ENCODE measurements around the gene PRKCH. TPM values are rescaled to one million over a fixed set of nuclear protein-coding genes. Genes with fewer than 3 reads are reported as not detected.

Gene PRKCH
- total and polyA plus RNA-seq, 10 of the 15 experiments (the other 5 are each of a cell fraction or from before 2014, with no cell fraction given) = 10.7 to 140 (median 33.2) TPM

DNA sequence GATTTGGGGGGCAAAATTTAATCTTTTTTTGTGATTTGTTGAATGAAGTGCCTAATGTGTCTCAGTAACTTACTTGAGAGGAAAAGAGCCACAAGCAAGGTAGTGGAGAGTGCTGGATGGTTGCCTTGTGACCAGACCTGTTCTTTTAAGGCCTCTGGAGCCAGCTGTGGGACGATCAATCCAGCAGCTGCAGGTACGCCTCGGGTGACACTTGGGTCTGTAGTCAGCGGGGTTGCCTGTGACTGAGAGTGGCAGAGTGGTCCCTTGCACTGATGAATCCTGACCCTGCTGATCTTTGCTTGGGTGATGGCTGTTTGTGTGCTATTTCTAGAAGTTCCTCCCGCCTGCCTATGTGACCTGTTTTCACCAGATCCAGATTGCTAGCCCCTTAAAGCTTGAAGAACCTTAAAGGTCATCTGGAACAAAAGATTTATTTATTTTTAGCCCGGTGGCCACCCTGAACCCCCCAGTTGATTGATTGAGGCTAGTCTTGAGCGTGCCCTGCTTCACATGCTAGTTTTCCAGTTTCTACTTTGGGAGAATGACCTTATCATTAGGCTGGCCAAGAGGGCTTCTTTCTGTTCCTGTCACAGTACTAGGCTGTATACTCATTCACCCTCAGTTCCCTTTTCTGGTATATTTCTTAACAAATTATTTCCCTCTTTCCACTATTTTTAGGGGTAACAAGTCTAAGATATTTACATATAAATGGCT, 23.2 kb downstream of the PRKCH start (continued):
- TF ChIP-seq FOS (IDR thresholded peaks at IDR 0.05; ENCODE audit: borderline replicate concordance, extremely low read depth, insufficient read length) (no peak), NFIC (IDR thresholded peaks at IDR 0.05; ENCODE audit: low read depth, low read length) (peak; percentile 60), FOXM1 (IDR thresholded peaks at IDR 0.05; ENCODE audit: low read depth, low read length) (no peak)

DNA sequence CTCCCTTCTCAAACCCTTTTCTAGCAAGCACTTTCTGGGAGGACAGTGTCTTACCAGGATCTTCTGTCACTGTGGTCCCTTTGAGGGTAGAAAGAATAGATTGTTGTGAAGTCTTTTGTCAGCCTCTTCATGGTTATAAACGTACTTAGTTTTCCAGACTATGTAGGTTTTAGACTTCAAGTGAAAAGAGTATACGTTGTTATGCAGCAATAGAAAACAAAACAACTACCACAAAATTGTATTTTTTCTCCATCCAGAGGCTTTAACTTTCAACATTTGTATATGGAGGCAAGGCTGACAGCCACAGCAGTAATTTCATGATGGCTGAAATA, 23.7 kb downstream of the PRKCH start:
- Histone ChIP-seq H3K4me3 (peak overlapping the region; percentile 25; the same call in 1 of the 2 replicates), H3K27me3 (replicated peaks in 1 of 2; ENCODE audit: control insufficient read depth in 2 of 2, insufficient read depth in 2 of 2, low read length in 1 of 2) (no peaks in the 10 kb centered on the region), H3K4me1 (ENCODE audit: control insufficient read depth, insufficient read depth, low read length) (peaks cover 72% of the 10 kb centered on the region), H3K36me3 (ENCODE audit: control insufficient read depth in 2 of 2, insufficient read depth in 2 of 2, low read length in 1 of 2) (peaks cover 0 to 2% of the 10 kb centered on the region in 2 experiments; a peak in 2 of 4 replicates), H3K9me3 (replicated peaks; ENCODE audit: control insufficient read depth, insufficient read depth, low read length) (no peaks in the 10 kb centered on the region; the same call in 2 of the 3 replicates), H2AFZ (ENCODE audit: control insufficient read depth, low read depth, low read length) (no peak overlapping the region), H3K79me2 (ENCODE audit: control insufficient read depth, insufficient read depth, low read length) (peaks cover 98% of the 10 kb centered on the region), H3K4me2 (ENCODE audit: control insufficient read depth, insufficient read depth) (no peak overlapping the region), H4K20me1 (ENCODE audit: control insufficient read depth, insufficient read depth) (no peaks in the 10 kb centered on the region), H3K27ac (ENCODE audit: control insufficient read depth, insufficient read depth) (peak overlapping the region; percentile 74), H3K9ac (ENCODE audit: control insufficient read depth, insufficient read depth, low read length) (0 out of 2 replicates have a peak overlapping the region, but pooled peaks have one; percentile 9)
- no peak for DNase-seq (ENCODE audit: low read depth, low spot score)
- TF ChIP-seq SMAD1 (IDR thresholded peaks at IDR 0.05; ENCODE audit: low read depth, partially characterized antibody) = no peak
- no peak for TF ChIP-seq ASH2L (IDR thresholded peaks at IDR 0.05; ENCODE audit: borderline replicate concordance, low read depth)
- TF ChIP-seq, protein P1, sequence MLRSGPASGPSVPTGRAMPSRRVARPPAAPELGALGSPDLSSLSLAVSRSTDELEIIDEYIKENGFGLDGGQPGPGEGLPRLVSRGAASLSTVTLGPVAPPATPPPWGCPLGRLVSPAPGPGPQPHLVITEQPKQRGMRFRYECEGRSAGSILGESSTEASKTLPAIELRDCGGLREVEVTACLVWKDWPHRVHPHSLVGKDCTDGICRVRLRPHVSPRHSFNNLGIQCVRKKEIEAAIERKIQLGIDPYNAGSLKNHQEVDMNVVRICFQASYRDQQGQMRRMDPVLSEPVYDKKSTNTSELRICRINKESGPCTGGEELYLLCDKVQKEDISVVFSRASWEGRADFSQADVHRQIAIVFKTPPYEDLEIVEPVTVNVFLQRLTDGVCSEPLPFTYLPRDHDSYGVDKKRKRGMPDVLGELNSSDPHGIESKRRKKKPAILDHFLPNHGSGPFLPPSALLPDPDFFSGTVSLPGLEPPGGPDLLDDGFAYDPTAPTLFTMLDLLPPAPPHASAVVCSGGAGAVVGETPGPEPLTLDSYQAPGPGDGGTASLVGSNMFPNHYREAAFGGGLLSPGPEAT (IDR thresholded peaks at IDR 0.05; ENCODE audit: low read depth) = peak; percentile 7; the same call in 1 of the 2 replicates
- no peak for ATAC-seq
- ChIA-PET RAD21 (ENCODE audit: unreplicated experiment) (interaction anchor here (1.0 to 4.6 kb wide), 5 partner anchors 10 to 33 kb away, joined by 3 to 22 read pairs (median 9); no protein-coding TSS in a partner anchor), POLR2A (interaction anchor here (0.6 to 8.3 kb wide), 3 partner anchors 11 to 41 kb away, joined by 3 to 74 read pairs (median 7); no protein-coding TSS in a partner anchor), SMC1A (ENCODE audit: uncharacterized antibody, unreplicated experiment) (interaction anchor here (0.9 to 8.4 kb wide), 12 partner anchors 14 to 94 kb away, joined by 3 to 66 read pairs (median 13); no protein-coding TSS in a partner anchor), CTCF (interaction anchor here (1.0 to 2.1 kb wide), 5 partner anchors 15 to 43 kb away, joined by 3 to 7 read pairs (median 4); no protein-coding TSS in a partner anchor)
- intact Hi-C loops (cut with micrococcal nuclease; ENCODE audit: unreplicated experiment) (no loop called here), in situ Hi-C loops (cut with MboI) (no loop called here)
- 10% methylated on average over 2 of the region's 2 CpGs for whole genome bisulfite sequencing (ENCODE audit: insufficient coverage, insufficient replicate concordance, low lambda C conversion rate, missing lambda C conversion rate)
- BruUV-seq (replicated peaks) = no TSS peak
- no peak for FAIRE-seq

Data from GM12878 (cell line).